Progenitor cell of endocrine pancreas (in vitro differentiated cells): ENCODE results near the gene ATP6V1B1. TPM values are rescaled to one million over a fixed set of nuclear protein-coding genes. Genes with fewer than 3 reads are reported as not detected.

ENCODE experiments used
- DNase-seq: peaks from one replicate; pipeline ENCODE4 v3.0.0; 2021; ENCODE audit warnings: low spot score; ENCODE audit not compliant: unreplicated experiment
- H3K27ac Mint-ChIP-seq: 2 replicates; pipeline ENCODE4 v1.8.0; 2021; ENCODE audit warnings: mild to moderate bottlenecking, moderate library complexity, mixed read lengths
- H3K27me3 Mint-ChIP-seq: 2 replicates; pipeline ENCODE4 v1.8.0; 2021; ENCODE audit warnings: mixed read lengths
- H3K36me3 Mint-ChIP-seq: 2 replicates; pipeline ENCODE4 v1.8.0; 2022; ENCODE audit warnings: mixed read lengths; ENCODE audit not compliant: insufficient read depth
- H3K4me1 Mint-ChIP-seq: 2 replicates; pipeline ENCODE4 v1.8.0; 2021; ENCODE audit warnings: low read depth, mixed read lengths
- H3K4me3 Mint-ChIP-seq: 2 replicates; pipeline ENCODE4 v1.8.0; 2021; ENCODE audit warnings: low read depth, mild to moderate bottlenecking, moderate library complexity, mixed read lengths
- H3K9me3 Mint-ChIP-seq: 2 replicates; pipeline ENCODE4 v1.8.0; 2021; ENCODE audit warnings: low read depth, mixed read lengths
- CTCF ChIP-seq: fragments of 200-600 bp; sonication (generic); IDR thresholded peaks from one replicate; pipeline ENCODE4 v1.5.0; 2021; ENCODE audit warnings: antibody characterized with exemption, mild to moderate bottlenecking; ENCODE audit not compliant: unreplicated experiment
- total RNA-seq: library from RNA; stranded (reverse); gene quantifications from 2 replicates; pipeline ENCODE4 v1.2.1, GENCODE V29; 2021

The ATP6V1B1 gene
- total RNA-seq, 1 donor from 2014 or later, result not detected

- Mint-ChIP-seq H3K27me3 (peaks cover 58% of the 10 kb centered on the region), H3K4me3 (no peak overlapping the region), H3K9me3 (no peaks in the 10 kb centered on the region), H3K4me1 (peaks cover 23% of the 10 kb centered on the region), H3K36me3 (no peaks in the 10 kb centered on the region), H3K27ac (no peak overlapping the region)
- DNase-seq, result no peak
- TF ChIP-seq CTCF, result no peak
Observed at GRCh38 chr2:70939001-70939838, 3.5 kb downstream of the ATP6V1B1 start.

- H3K27ac Mint-ChIP-seq, result no peak overlapping the region
- H3K9me3 Mint-ChIP-seq, result no peaks in the 10 kb centered on the region
- no peaks in the 10 kb centered on the region for H3K36me3 Mint-ChIP-seq
- peaks cover 59% of the 10 kb centered on the region for H3K27me3 Mint-ChIP-seq
- H3K4me3 Mint-ChIP-seq, result no peak overlapping the region
- peaks cover 21% of the 10 kb centered on the region for H3K4me1 Mint-ChIP-seq
- no peak for DNase-seq
- TF ChIP-seq CTCF, result no peak
Observed at GRCh38 chr2:70939839-70940580, 4.3 kb downstream of the ATP6V1B1 start.

- Mint-ChIP-seq H3K27ac (no peak overlapping the region), H3K36me3 (no peaks in the 10 kb centered on the region), H3K27me3 (peaks cover 64% of the 10 kb centered on the region), H3K4me1 (peaks cover 15% of the 10 kb centered on the region), H3K4me3 (no peak overlapping the region), H3K9me3 (no peaks in the 10 kb centered on the region)
- TF ChIP-seq CTCF, result no peak
- DNase-seq, result no peak
Observed at GRCh38 chr2:70941186-70941585, 5.5 kb downstream of the ATP6V1B1 start.

- H3K4me3 Mint-ChIP-seq, result no peak overlapping the region
- no peak for TF ChIP-seq CTCF
- H3K9me3 Mint-ChIP-seq, result no peaks in the 10 kb centered on the region
- no peak for DNase-seq
- no peak overlapping the region for H3K27ac Mint-ChIP-seq
- H3K36me3 Mint-ChIP-seq, result no peaks in the 10 kb centered on the region
- peaks cover 11% of the 10 kb centered on the region for H3K4me1 Mint-ChIP-seq
- peaks cover 64% of the 10 kb centered on the region for H3K27me3 Mint-ChIP-seq
Observed at GRCh38 chr2:70941701-70942100, 6.0 kb downstream of the ATP6V1B1 start.

- H3K4me1 Mint-ChIP-seq, result peaks cover 9% of the 10 kb centered on the region
- H3K27ac Mint-ChIP-seq, result no peak overlapping the region
- DNase-seq, result no peak
- peaks cover 73% of the 10 kb centered on the region for H3K27me3 Mint-ChIP-seq
- no peaks in the 10 kb centered on the region for H3K9me3 Mint-ChIP-seq
- TF ChIP-seq CTCF, result no peak
- H3K4me3 Mint-ChIP-seq, result no peak overlapping the region
- no peaks in the 10 kb centered on the region for H3K36me3 Mint-ChIP-seq
Observed at GRCh38 chr2:70942396-70943204, 6.9 kb downstream of the ATP6V1B1 start.
